IPS-15b (cell line): Measurements from ENCODE around the gene SLC38A7.

Experiments
- H3K27me3 ChIP-seq: one replicate; pipeline ENCODE4 v1.6.1; 2013; ENCODE audit warnings: low read length; ENCODE audit not compliant: control insufficient read depth, insufficient read depth
- H3K36me3 ChIP-seq: one replicate; pipeline ENCODE4 v1.6.1; 2013; ENCODE audit warnings: low read length; ENCODE audit not compliant: control insufficient read depth, insufficient read depth
- H3K4me1 ChIP-seq: one replicate; pipeline ENCODE4 v1.6.1; 2013; ENCODE audit warnings: mild to moderate bottlenecking, low read length; ENCODE audit not compliant: control insufficient read depth, insufficient read depth
- H3K4me3 ChIP-seq: one replicate; pipeline ENCODE4 v1.5.1; 2013; ENCODE audit warnings: low read depth, low read length
- H3K9ac ChIP-seq: one replicate; pipeline ENCODE4 v1.6.1; 2013; ENCODE audit warnings: low read depth, mild to moderate bottlenecking, low read length
- H3K9me3 ChIP-seq: one replicate; pipeline ENCODE4 v1.6.1; 2013; ENCODE audit warnings: mild to moderate bottlenecking, low read length; ENCODE audit not compliant: control insufficient read depth, insufficient read depth

SLC38A7 gene, protein sequence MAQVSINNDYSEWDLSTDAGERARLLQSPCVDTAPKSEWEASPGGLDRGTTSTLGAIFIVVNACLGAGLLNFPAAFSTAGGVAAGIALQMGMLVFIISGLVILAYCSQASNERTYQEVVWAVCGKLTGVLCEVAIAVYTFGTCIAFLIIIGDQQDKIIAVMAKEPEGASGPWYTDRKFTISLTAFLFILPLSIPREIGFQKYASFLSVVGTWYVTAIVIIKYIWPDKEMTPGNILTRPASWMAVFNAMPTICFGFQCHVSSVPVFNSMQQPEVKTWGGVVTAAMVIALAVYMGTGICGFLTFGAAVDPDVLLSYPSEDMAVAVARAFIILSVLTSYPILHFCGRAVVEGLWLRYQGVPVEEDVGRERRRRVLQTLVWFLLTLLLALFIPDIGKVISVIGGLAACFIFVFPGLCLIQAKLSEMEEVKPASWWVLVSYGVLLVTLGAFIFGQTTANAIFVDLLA

DNA sequence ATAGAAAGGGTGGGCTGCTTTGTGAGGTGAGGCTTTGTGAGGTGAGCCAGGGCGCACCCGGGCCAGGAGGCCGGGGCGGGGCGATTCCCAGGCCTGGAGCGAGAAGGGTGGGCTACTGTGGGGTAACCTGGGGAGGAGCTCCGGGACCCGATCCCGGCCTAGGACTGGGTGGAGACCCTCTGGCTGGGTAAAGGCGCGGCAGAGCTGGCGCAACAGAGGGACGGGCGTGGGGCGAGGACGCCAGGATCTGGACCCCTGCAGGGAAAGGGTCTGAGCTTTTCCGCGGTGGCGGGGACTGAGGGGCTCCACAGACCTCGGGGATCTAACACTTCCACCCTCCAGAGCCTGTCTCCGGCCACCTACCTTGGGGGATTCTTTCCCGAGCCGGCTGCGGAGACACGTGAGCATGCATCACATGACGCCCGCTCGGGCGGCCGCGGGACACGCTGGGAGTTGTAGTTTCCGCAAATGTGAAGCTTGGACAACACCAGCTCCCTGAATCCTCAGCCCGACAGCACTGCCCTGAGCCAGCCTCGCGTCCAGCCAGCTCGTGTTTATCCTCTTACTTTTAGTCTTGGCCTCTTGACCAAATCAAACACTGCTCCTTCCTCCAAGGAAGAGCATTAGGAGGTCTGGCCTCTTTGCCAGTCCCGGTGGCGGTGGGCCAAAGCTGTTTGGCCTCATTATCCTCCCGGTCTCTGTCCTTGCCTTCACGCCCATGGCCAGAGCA is at the start of gene SLC38A7:
SLC38A7 (minus strand) TSS at position 417 of the 730 bp plus-strand sequence. CDS start 4,644 bp downstream, outside the sequence.
- peak within 1 kb of the TSS; percentile 76 for H3K9ac ChIP-seq
- peak within 1 kb of the TSS; percentile 90 for H3K4me3 ChIP-seq
- H3K4me1 ChIP-seq, result peaks cover 3% of the 10 kb centered on the region
- H3K36me3 ChIP-seq, result no peaks in the 10 kb centered on the region
- no peaks in the 10 kb centered on the region for H3K27me3 ChIP-seq
- H3K9me3 ChIP-seq, result no peaks in the 10 kb centered on the region

DNA sequence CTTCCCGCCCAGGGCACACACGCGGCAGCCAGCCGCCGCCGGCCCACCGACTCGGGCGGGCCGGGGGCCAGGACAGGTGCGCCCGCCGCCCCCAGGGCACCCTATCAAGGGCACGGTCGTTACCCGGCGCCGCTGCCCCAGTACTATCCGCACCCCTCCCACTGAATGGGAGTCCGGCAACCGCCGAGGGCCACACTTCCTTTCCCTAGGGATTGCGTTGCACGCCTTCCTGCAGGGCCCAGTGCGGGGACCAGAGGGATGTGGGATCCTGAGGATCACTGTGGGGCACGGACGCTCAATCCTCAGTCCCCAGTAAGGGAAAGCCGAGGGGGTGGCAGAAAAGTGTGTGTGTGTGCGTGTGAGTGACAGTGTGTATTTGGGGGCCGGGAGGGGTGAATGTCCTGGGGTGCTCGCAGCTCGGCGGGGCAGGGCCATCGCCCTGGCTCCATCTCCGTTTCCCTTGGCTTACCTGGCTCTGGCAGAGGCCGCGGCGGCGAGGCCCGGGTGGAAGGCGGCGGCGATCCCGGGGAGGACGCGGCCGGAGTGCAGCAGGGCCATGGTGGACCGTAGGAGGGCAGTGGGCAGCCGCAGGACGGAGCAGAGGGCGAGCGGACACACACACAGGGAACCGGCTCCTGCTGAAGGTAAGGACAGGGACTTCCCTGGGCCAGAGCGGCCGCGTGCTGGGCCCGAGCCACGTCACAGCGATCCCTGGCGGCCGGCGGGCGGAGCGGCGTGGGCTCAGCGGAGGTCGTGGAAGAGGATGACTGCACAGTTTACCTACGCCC is 49.3 kb upstream of the SLC38A7 start, which contains the start of gene GOT2:
GOT2 (minus strand) TSS at position 646 of the 788 bp plus-strand sequence; CDS start at position 558, 88 bp downstream.
- peak within 1 kb of the TSS; percentile 98 for H3K4me3 ChIP-seq
- no peaks in the 10 kb centered on the region for H3K9me3 ChIP-seq
- H3K4me1 ChIP-seq, result peaks cover 10% of the 10 kb centered on the region

DNA sequence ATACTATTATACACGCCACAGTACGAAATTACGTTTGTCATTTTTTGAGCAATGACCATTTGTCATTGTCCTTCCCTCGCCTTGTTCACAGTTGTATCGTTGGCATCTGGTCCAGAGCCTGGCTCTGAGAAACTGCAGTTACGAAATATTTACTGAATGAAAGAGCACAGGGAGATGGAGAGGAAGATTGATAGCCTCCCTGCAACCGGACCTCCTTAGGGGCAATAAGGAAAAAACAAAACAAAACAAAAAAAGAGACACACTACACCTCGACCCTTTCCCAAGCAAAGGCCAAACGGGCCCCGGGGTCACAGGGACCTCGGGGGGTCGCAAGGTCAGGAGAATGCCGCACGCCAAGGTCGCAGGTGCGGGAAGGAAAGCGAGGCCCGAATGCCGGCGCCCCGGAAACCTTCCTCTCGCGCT is 48.7 kb upstream of the SLC38A7 start:
- H3K9ac ChIP-seq, result peak overlapping the region; percentile 81
- H3K4me3 ChIP-seq, result peak overlapping the region; percentile 98
- H3K4me1 ChIP-seq, result peaks cover 10% of the 10 kb centered on the region
- no peaks in the 10 kb centered on the region for H3K9me3 ChIP-seq
- peaks cover 6% of the 10 kb centered on the region for H3K36me3 ChIP-seq
- no peaks in the 10 kb centered on the region for H3K27me3 ChIP-seq

More for the DNA sequence above, 49.3 kb upstream of the SLC38A7 start, which contains the start of gene GOT2:
- H3K9ac ChIP-seq, result peak within 1 kb of the TSS; percentile 81
- peaks cover 6% of the 10 kb centered on the region for H3K36me3 ChIP-seq
- H3K27me3 ChIP-seq, result no peaks in the 10 kb centered on the region

DNA sequence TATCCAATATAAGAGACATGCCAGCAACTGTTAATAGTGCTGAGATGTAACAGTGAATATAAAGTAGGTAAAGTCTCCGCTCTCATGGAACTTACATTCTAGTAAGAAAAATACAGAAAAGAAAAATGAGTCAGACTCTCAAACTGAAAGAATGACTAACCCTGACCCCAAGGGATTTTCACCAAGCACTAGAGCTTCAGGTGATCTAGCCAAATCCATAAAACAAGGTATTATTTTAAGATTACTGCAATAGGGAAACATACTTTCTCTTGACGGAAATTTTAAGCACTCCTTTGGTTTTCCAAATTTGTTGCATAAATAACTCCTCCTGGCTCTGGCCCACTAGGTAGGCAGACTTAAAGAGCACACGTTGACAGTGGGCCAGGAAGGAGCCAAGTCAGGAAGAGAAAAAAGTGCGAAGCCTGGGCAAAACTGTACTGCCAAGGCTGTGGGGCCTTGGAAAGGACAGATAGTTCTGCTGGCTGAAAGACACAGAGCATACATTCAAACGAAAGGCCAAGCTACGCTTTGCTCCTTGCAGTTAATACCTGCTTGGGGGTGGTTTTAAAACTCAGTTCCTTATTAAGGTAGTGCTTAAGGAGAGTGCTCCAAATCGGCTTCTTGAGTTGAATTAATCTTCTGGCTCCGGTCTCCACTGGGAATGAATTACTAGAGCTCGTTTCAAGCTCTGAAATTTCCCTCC is 48.1 kb upstream of the SLC38A7 start:
- Histone ChIP-seq H3K27me3 (no peaks in the 10 kb centered on the region), H3K4me1 (peaks cover 10% of the 10 kb centered on the region), H3K9me3 (no peaks in the 10 kb centered on the region), H3K36me3 (peaks cover 6% of the 10 kb centered on the region), H3K4me3 (peak overlapping the region; percentile 98), H3K9ac (peak overlapping the region; percentile 81)

DNA sequence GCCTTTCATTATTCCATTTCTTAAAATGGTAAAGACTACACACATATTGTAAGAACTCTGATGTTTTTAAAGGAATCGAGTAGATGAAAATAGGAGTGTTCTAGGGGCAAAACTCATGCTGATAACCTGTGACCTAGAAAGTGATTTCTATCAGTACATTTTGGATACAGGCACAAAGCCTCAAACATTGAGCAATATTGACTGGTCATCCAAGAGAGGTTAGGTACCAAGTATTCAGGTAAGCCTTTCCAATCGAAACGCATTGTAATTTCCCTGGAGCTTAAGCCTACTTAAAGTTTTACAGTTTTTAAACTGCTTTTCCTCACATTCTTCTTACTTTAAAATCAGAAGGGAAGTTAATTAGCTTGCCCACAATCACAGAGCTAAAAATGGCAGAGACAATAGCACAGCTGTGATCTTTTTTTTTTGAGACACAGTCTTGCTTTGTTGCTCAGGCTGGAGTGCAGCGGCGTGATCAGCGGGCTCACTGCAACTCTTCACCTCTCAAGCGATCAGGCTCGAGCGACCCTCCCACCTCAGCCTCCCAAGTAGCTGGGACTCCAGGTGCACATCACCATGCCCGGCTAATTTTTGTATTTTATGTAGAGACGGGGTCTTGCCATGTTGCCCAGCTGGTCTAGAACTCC is 46.3 kb upstream of the SLC38A7 start:
- Histone ChIP-seq H3K4me3 (no peak overlapping the region), H3K27me3 (no peaks in the 10 kb centered on the region), H3K9ac (no peak overlapping the region), H3K36me3 (peaks cover 6% of the 10 kb centered on the region), H3K9me3 (no peaks in the 10 kb centered on the region), H3K4me1 (peaks cover 10% of the 10 kb centered on the region)

DNA sequence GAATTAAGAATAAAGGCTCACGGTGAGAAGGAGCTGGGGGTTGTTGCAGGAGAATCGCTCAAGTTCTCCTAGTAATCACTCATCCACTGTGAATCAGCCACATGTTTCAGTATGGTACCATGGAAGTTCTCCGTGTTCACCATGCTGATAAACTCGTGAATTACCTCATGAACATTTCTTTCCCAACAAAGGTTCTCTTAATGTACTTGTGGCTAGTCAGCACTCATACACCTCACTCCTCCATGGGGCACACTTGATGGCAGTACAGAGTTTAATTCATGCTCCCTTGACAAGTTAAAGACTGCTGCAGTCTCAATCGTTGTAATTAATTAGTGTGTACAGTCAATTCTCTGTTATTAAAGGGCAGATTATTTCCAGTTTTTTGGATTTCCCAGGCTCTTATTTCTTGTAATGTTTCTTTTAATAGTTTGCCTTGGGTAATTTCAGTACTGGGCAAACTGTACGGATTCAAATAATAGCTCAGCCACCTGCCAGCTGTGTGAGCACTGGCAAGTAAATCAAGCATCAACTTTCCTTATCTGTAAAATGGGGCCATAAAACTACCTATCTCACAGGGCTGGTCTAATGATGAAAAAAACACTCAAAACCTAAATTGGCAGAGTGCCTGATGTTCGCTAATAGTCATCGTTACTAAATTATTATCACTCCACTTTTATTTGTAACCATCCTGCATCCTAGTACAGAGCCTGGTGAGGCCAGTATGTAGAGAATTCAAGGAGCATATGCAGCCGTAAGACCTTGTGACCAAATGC is 43.4 kb upstream of the SLC38A7 start:
- Histone ChIP-seq H3K9me3 (no peaks in the 10 kb centered on the region), H3K4me3 (no peak overlapping the region), H3K27me3 (no peaks in the 10 kb centered on the region), H3K9ac (no peak overlapping the region), H3K4me1 (peaks cover 8% of the 10 kb centered on the region), H3K36me3 (peaks cover 12% of the 10 kb centered on the region)

DNA sequence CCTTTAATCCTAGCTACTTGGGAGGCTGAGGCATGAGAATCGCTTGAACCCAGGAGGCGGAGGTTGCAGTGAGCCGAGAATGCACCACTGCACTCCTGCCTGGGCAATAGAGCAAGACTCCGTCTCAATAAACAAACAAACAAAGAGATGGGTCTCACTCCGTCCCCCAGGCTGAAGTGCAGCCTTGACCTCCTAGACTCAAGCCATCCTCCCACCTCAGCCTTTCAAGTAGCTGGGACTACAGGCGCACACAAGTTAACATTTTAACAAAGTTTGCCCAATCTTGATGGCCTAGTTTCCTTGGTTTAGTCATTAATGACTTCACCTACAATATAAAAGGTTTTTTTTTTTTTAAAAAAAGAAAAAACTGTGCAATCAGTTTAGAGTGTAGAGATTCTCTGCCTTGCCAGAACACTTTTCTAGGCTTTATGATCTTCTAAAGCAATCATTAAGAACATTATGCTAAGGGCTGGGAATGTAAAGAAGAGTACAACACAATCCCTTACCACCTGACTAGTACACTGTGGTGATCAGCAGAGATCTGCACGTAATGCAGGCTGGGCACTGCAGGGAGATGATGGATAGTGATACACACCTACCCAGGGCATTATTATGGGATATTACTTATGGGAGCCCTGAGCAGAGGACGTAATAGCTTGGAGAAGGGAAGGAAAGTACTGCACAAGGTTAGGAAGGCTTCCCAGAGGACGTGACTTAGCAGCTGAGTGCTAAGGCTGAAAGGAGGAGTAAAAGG is 42.6 kb upstream of the SLC38A7 start:
- Histone ChIP-seq H3K36me3 (peaks cover 14% of the 10 kb centered on the region), H3K27me3 (no peaks in the 10 kb centered on the region), H3K4me1 (peaks cover 3% of the 10 kb centered on the region), H3K4me3 (no peak overlapping the region), H3K9ac (no peak overlapping the region), H3K9me3 (no peaks in the 10 kb centered on the region)

DNA sequence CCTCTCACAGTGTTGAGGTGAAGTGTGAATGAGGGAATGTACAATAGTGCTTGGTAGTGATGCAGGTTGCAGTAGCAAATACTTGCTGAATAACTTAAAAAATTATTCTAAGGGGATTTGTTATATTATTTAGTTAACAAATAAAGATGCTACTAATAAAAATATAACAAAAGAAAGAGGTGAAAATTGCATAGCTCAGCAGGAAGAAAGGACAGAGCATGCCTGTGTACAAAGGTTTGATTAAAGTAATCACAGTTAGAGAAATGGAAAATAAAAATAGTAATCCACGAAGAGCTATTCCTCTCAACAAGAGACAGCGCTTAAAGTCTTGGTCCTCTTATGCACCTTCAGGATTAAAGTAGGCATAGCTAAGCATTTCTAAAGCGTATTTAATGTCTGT is 38.5 kb upstream of the SLC38A7 start:
- Histone ChIP-seq H3K27me3 (no peaks in the 10 kb centered on the region), H3K9ac (no peak overlapping the region), H3K36me3 (peaks cover 14% of the 10 kb centered on the region), H3K4me1 (no peaks in the 10 kb centered on the region), H3K9me3 (no peaks in the 10 kb centered on the region), H3K4me3 (no peak overlapping the region)

DNA sequence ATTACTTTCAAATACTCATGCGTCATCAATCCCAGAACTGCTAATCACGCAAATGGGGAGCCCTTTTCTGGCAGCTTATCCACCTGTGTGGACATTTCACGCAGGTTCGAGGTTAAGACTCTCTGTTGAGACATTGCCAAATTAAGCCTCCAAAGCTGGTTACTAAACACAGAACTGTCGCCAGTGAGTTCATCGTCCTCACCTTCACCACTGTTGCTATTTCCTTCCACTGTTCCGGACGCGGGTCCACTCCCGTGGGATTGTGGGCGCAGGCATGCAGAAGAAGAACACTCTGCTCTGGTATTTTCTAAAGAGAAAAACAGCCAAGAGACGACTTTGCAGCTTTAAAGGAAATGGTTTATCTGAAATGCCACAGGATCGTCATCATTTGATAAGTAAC is 33.4 kb upstream of the SLC38A7 start:
- Histone ChIP-seq H3K4me3 (no peak overlapping the region), H3K4me1 (no peaks in the 10 kb centered on the region), H3K9ac (no peak overlapping the region), H3K27me3 (no peaks in the 10 kb centered on the region), H3K9me3 (no peaks in the 10 kb centered on the region), H3K36me3 (peaks cover 34% of the 10 kb centered on the region)

DNA sequence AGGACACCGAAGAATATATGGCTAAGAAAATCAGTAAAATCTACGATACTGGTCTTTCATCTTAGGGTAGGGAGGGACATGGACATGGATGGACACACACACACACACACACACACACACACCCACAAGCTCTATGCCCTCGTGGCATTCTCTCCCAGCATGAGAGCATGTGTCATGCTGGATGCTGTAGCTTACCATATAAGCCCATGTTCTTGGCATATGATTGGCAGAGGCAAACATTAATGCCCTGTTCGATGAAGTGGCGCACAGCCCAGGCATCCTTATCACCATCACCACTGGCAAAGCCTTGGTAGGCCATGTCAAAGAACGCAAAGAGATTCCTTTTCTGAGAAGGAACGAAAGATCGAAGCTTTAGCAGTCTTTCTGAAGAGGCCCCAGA is 31.9 kb upstream of the SLC38A7 start:
- Histone ChIP-seq H3K36me3 (peaks cover 32% of the 10 kb centered on the region), H3K9me3 (no peaks in the 10 kb centered on the region), H3K4me1 (no peaks in the 10 kb centered on the region), H3K27me3 (no peaks in the 10 kb centered on the region), H3K4me3 (no peak overlapping the region), H3K9ac (no peak overlapping the region)
